Fibroblast of lung (primary cell): ENCODE results near the gene RNF227.

Experiments used
- CTCF ChIP-seq, 2 donors: IDR thresholded peaks in 1 of 2; conservative IDR thresholded peaks in 1 of 2; 1 replicate in 1 of 2; 2 replicates in 1 of 2; pipeline ENCODE4 v1.5.1; 2011 to 2012; ENCODE audit warnings: low read length in 2 of 2, control low read depth in 1 of 2, inconsistent platforms in 1 of 2, low read depth in 1 of 2, mild to moderate bottlenecking in 1 of 2
- EZH2 ChIP-seq: IDR thresholded peaks from 2 replicates; pipeline ENCODE4 v1.5.1; 2012; ENCODE audit warnings: low read length, control low read depth, mild to moderate bottlenecking; ENCODE audit errors: missing control alignments

GRCh38 chr17:7894866-7895265 is 21.2 kb downstream of the RNF227 start:
- TF ChIP-seq CTCF (conservative IDR thresholded peaks at IDR 0.05 in 1 of 2, IDR thresholded peaks at IDR 0.05 in 1 of 2; ENCODE audit: low read depth in 1 of 2, low read length in 2 of 2) (no peak), EZH2 (no peak)
